Measurements from ENCODE around the gene IMP3.
"Not testable (repeated sequence)": the region's sequence is repeated elsewhere in the genome, so short reads cannot be mapped to it uniquely, and the experiment has no call there.

DNA sequence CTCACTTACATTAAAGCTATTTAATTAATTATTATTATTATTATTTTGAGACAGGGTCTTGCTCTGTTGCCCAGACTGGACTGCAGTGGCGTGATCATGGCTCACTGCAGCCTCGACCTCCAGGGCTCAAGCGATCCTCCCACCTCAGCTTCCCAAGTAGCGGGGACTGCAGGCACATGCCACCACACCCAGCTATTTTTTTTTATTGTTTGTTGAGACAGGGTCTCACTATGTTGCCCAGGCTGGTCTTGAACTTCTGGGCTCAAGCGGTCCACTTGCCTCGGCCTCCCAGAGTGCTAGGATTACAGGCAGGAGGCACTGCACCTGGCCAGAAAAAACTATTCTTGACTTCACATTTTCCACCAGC lies 38.3 kb upstream of the IMP3 start:
- not testable (repeated sequence) for TF ChIP-seq EZH2 (IDR thresholded peaks at IDR 0.05; ENCODE audit: borderline replicate concordance, low read depth, low read length, severe bottlenecking)
- TF ChIP-seq, protein P1, sequence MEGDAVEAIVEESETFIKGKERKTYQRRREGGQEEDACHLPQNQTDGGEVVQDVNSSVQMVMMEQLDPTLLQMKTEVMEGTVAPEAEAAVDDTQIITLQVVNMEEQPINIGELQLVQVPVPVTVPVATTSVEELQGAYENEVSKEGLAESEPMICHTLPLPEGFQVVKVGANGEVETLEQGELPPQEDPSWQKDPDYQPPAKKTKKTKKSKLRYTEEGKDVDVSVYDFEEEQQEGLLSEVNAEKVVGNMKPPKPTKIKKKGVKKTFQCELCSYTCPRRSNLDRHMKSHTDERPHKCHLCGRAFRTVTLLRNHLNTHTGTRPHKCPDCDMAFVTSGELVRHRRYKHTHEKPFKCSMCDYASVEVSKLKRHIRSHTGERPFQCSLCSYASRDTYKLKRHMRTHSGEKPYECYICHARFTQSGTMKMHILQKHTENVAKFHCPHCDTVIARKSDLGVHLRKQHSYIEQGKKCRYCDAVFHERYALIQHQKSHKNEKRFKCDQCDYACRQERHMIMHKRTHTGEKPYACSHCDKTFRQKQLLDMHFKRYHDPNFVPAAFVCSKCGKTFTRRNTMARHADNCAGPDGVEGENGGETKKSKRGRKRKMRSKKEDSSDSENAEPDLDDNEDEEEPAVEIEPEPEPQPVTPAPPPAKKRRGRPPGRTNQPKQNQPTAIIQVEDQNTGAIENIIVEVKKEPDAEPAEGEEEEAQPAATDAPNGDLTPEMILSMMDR (IDR thresholded peaks at IDR 0.05; ENCODE audit: borderline replicate concordance, extremely low read depth, low read length, poor library complexity, severe bottlenecking), result not testable (repeated sequence)
